Activated T-cell treated with anti-CD3 and anti-CD28 coated beads for 48 hours (primary cell): ENCODE measurements around the gene ZFYVE28.

Source experiments
- DNase-seq: peaks from one replicate; pipeline ENCODE4 v3.0.0-alpha.2; 2020; ENCODE audit warnings: low read depth

ZFYVE28 gene

GRCh38 chr4:2333356-2333841 lies 85.0 kb downstream of the ZFYVE28 start:
- DNase-seq = no peak

GRCh38 chr4:2332976-2333319 lies 85.5 kb downstream of the ZFYVE28 start:
- DNase-seq = no peak

GRCh38 chr4:2332201-2332975 lies 86.1 kb downstream of the ZFYVE28 start:
- DNase-seq = no peak

GRCh38 chr4:2331519-2332200 lies 86.8 kb downstream of the ZFYVE28 start:
- no peak for DNase-seq

GRCh38 chr4:2331043-2331420 lies 87.4 kb downstream of the ZFYVE28 start:
- DNase-seq = no peak

- DNase-seq = no peak
Observed at GRCh38 chr4:2330091-2331042, 88.1 kb downstream of the ZFYVE28 start.

GRCh38 chr4:2327579-2327978 lies 90.9 kb downstream of the ZFYVE28 start:
- no peak for DNase-seq

- DNase-seq = no peak
Observed at GRCh38 chr4:2324891-2325290, 93.6 kb downstream of the ZFYVE28 start.

GRCh38 chr4:2322841-2323240 lies 95.6 kb downstream of the ZFYVE28 start:
- DNase-seq = no peak

GRCh38 chr4:2322227-2322626 lies 96.2 kb downstream of the ZFYVE28 start:
- DNase-seq = no peak

- no peak for DNase-seq
Observed at GRCh38 chr4:2321279-2322196, 96.9 kb downstream of the ZFYVE28 start.

GRCh38 chr4:2320746-2321145 lies 97.7 kb downstream of the ZFYVE28 start:
- DNase-seq = no peak

- DNase-seq = no peak
Observed at GRCh38 chr4:2320152-2320551, 98.3 kb downstream of the ZFYVE28 start.

- no peak for DNase-seq
Observed at GRCh38 chr4:2318885-2319284, 99.6 kb downstream of the ZFYVE28 start.

- DNase-seq = no peak
Observed at GRCh38 chr4:2318476-2318875, 100.0 kb downstream of the ZFYVE28 start.

GRCh38 chr4:2313366-2313765 lies 105.1 kb downstream of the ZFYVE28 start:
- no peak for DNase-seq

GRCh38 chr4:2306773-2307410 lies 111.6 kb downstream of the ZFYVE28 start:
- DNase-seq = no peak

- no peak for DNase-seq
Observed at GRCh38 chr4:2305766-2306501, 112.5 kb downstream of the ZFYVE28 start.

GRCh38 chr4:2304877-2305561 lies 113.4 kb downstream of the ZFYVE28 start:
- no peak for DNase-seq
